Stimulated activated CD4-positive, alpha-beta T cell treated with anti-CD3 and anti-CD28 coated beads, Interleukin-1b, Interleukin-23, amount 100 ng/mL, for 4 hours (primary cell): ENCODE results near the gene MTA1.

Experiments
- DNase-seq, 2 donors: peaks; one replicate each; pipeline ENCODE4 v3.0.0-alpha.2; 2020; ENCODE audit warnings: low read depth in 2 of 2

Gene MTA1

GRCh38 chr14:105419195-105420091, at the start of gene MTA1:
Gene MTA1, plus strand, starts transcription at chr14:105419827. Its CDS starts 209 bp downstream, at chr14:105420036.
- DNase-seq: peak; percentile 41 to 60

GRCh38 chr14:105374389-105374788, 45.2 kb upstream of the MTA1 start:
- DNase-seq: no peak

- no peak for DNase-seq
These were observed 44.0 kb upstream of the MTA1 start for GRCh38 chr14:105375635-105376057.

GRCh38 chr14:105376521-105377440, 42.8 kb upstream of the MTA1 start:
- no peak for DNase-seq

- DNase-seq: no peak
These were observed 42.0 kb upstream of the MTA1 start for GRCh38 chr14:105377555-105378182.

- DNase-seq: no peak
These were observed 41.4 kb upstream of the MTA1 start for GRCh38 chr14:105378199-105378598.

- no peak for DNase-seq
These were observed 40.5 kb upstream of the MTA1 start for GRCh38 chr14:105378873-105379685.

- no peak for DNase-seq
These were observed 39.7 kb upstream of the MTA1 start for GRCh38 chr14:105379946-105380345.

- no peak for DNase-seq
These were observed 38.9 kb upstream of the MTA1 start for GRCh38 chr14:105380756-105381155.

GRCh38 chr14:105381446-105382342, 37.9 kb upstream of the MTA1 start:
- DNase-seq: no peak

- DNase-seq: no peak
These were observed 37.1 kb upstream of the MTA1 start for GRCh38 chr14:105382343-105383082.

- DNase-seq: no peak
These were observed 36.4 kb upstream of the MTA1 start for GRCh38 chr14:105383083-105383730.

GRCh38 chr14:105384041-105384557, 35.5 kb upstream of the MTA1 start:
- no peak for DNase-seq

- no peak for DNase-seq
These were observed 34.9 kb upstream of the MTA1 start for GRCh38 chr14:105384605-105385321.

GRCh38 chr14:105385322-105385637, 34.3 kb upstream of the MTA1 start:
- no peak for DNase-seq

GRCh38 chr14:105385698-105386365, 33.8 kb upstream of the MTA1 start:
- DNase-seq: no peak
